Mucosa of rectum (tissue), 2 donors: Measurements from ENCODE around the gene GNAL.
"Not testable (repeated sequence)": the region's sequence is repeated elsewhere in the genome, so short reads cannot be mapped to it uniquely, and the experiment has no call there.

ENCODE experiments used
- H3K27ac ChIP-seq, 2 donors: one replicate each; pipeline ENCODE4 v1.7.0; 2013; ENCODE audit warnings: inconsistent platforms in 2 of 2, low read depth in 2 of 2, low read length in 2 of 2
- H3K27me3 ChIP-seq, 2 donors: one replicate each; pipeline ENCODE4 v1.7.0; 2013; ENCODE audit warnings: low read length in 2 of 2; ENCODE audit not compliant: control insufficient read depth in 2 of 2, insufficient read depth in 2 of 2
- H3K36me3 ChIP-seq, 2 donors: one replicate each; pipeline ENCODE4 v1.7.0; 2013; ENCODE audit warnings: low read length in 2 of 2; ENCODE audit not compliant: control insufficient read depth in 2 of 2, insufficient read depth in 2 of 2
- H3K4me1 ChIP-seq, 2 donors: one replicate each; pipeline ENCODE4 v1.7.0; 2013; ENCODE audit warnings: low read length in 2 of 2, mild to moderate bottlenecking in 1 of 2; ENCODE audit not compliant: control insufficient read depth in 2 of 2, insufficient read depth in 2 of 2
- H3K4me3 ChIP-seq, 2 donors: one replicate each; pipeline ENCODE4 v1.7.0; 2013; ENCODE audit warnings: low read length in 2 of 2
- H3K9ac ChIP-seq, 2 donors: one replicate each; pipeline ENCODE4 v1.7.0; 2013; ENCODE audit warnings: low read length in 2 of 2, low read depth in 1 of 2, mild to moderate bottlenecking in 1 of 2
- H3K9me3 ChIP-seq, 2 donors: one replicate each; pipeline ENCODE4 v1.7.0; 2013; ENCODE audit warnings: low read length in 2 of 2; ENCODE audit not compliant: control insufficient read depth in 2 of 2
- donor health status: healthy.
- donor health status: Normal muscosa, but diverticular disease.

Gene GNAL

GRCh38 chr18:11906926-11907874 is 218.1 kb downstream of the GNAL start:
- peak overlapping the region; percentile 96 to 98 for H3K4me3 ChIP-seq
- H3K36me3 ChIP-seq: peaks cover under 1 to 10% of the 10 kb centered on the region in 2 donors
- peak overlapping the region in 1 of 2 donors; percentile 99 for H3K27ac ChIP-seq
- peak overlapping the region; percentile 93 to 98 for H3K9ac ChIP-seq
- H3K4me1 ChIP-seq: peaks cover 7 to 14% of the 10 kb centered on the region in 2 donors
- H3K9me3 ChIP-seq: no peaks in the 10 kb centered on the region
- H3K27me3 ChIP-seq: no peaks in the 10 kb centered on the region

- Histone ChIP-seq H3K9me3 (no peaks in the 10 kb centered on the region), H3K27ac (peak within 1 kb of the TSS; percentile 98 to 99), H3K27me3 (no peaks in the 10 kb centered on the region), H3K36me3 (no peaks in the 10 kb centered on the region), H3K4me3 (peak within 1 kb of the TSS; percentile 96 to 98), H3K9ac (peak within 1 kb of the TSS; percentile 93 to 98), H3K4me1 (peaks cover 7 to 14% of the 10 kb centered on the region in 2 donors)
Measured at GRCh38 chr18:11908182-11909060, 219.4 kb downstream of the GNAL start, which contains the start of gene MPPE1. TSS of gene MPPE1 (minus strand) at chr18:11908317. CDS start at chr18:11897264, 11,053 bp downstream.

- H3K4me3 ChIP-seq: peak overlapping the region; percentile 96 to 98
- H3K4me1 ChIP-seq: peaks cover 7 to 14% of the 10 kb centered on the region in 2 donors
- H3K9me3 ChIP-seq: no peaks in the 10 kb centered on the region
- H3K9ac ChIP-seq: peak overlapping the region; percentile 93 to 98
- no peaks in the 10 kb centered on the region for H3K27me3 ChIP-seq
- H3K36me3 ChIP-seq: no peaks in the 10 kb centered on the region
- H3K27ac ChIP-seq: peak overlapping the region; percentile 98 to 99
Measured at GRCh38 chr18:11909061-11909455, 220.0 kb downstream of the GNAL start.

GRCh38 chr18:11909591-11910026 is 220.5 kb downstream of the GNAL start:
- no peaks in the 10 kb centered on the region for H3K9me3 ChIP-seq
- H3K4me3 ChIP-seq: peak overlapping the region; percentile 96 to 98
- H3K27me3 ChIP-seq: no peaks in the 10 kb centered on the region
- H3K9ac ChIP-seq: peak overlapping the region; percentile 93 to 98
- H3K27ac ChIP-seq: peak overlapping the region; percentile 98 to 99
- peaks cover 7 to 14% of the 10 kb centered on the region in 2 donors for H3K4me1 ChIP-seq
- H3K36me3 ChIP-seq: no peaks in the 10 kb centered on the region

GRCh38 chr18:11916880-11917279 is 227.8 kb downstream of the GNAL start:
- H3K9me3 ChIP-seq, H3K9ac ChIP-seq, H3K4me3 ChIP-seq, H3K36me3 ChIP-seq, H3K27me3 ChIP-seq, H3K27ac ChIP-seq, H3K4me1 ChIP-seq: not testable (repeated sequence)

GRCh38 chr18:11919522-11919921 is 230.5 kb downstream of the GNAL start:
- not testable (repeated sequence) for H3K9ac ChIP-seq, H3K4me3 ChIP-seq, H3K27me3 ChIP-seq, H3K4me1 ChIP-seq, H3K36me3 ChIP-seq, H3K9me3 ChIP-seq, H3K27ac ChIP-seq

- no peak overlapping the region for H3K4me3 ChIP-seq
- H3K4me1 ChIP-seq: peaks cover 0 to 3% of the 10 kb centered on the region in 2 donors
- no peaks in the 10 kb centered on the region for H3K36me3 ChIP-seq
- no peaks in the 10 kb centered on the region for H3K27me3 ChIP-seq
- H3K9ac ChIP-seq: no peak overlapping the region
- no peaks in the 10 kb centered on the region for H3K9me3 ChIP-seq
- no peak overlapping the region for H3K27ac ChIP-seq
Measured at GRCh38 chr18:11923450-11923849, 234.4 kb downstream of the GNAL start.

- Histone ChIP-seq H3K4me3 (no peak overlapping the region), H3K4me1 (peaks cover 0 to 3% of the 10 kb centered on the region in 2 donors), H3K27me3 (no peaks in the 10 kb centered on the region), H3K27ac (no peak overlapping the region), H3K9me3 (no peaks in the 10 kb centered on the region), H3K36me3 (no peaks in the 10 kb centered on the region), H3K9ac (no peak overlapping the region)
Measured at GRCh38 chr18:11925800-11926481, 236.9 kb downstream of the GNAL start.

- H3K9me3 ChIP-seq: no peaks in the 10 kb centered on the region
- H3K27ac ChIP-seq: no peak overlapping the region
Measured at GRCh38 chr18:11927497-11927896, 238.4 kb downstream of the GNAL start.

More at GRCh38 chr18:11927497-11927896, 238.4 kb downstream of the GNAL start:
- no peak overlapping the region for H3K4me3 ChIP-seq
- H3K36me3 ChIP-seq: no peaks in the 10 kb centered on the region
- no peak overlapping the region for H3K9ac ChIP-seq
- H3K4me1 ChIP-seq: no peaks in the 10 kb centered on the region
- no peaks in the 10 kb centered on the region for H3K27me3 ChIP-seq
